Uterus (tissue), 2 donors: Measurements from ENCODE around the gene KCNQ4.

Experiments
- POLR2A ChIP-seq, 2 donors: fragments of 450-650 bp; IDR thresholded peaks; one replicate each; pipeline ENCODE4 v1.6.1; 2016; ENCODE audit warnings: antibody characterized with exemption in 2 of 2, mild to moderate bottlenecking in 1 of 2, moderate library complexity in 1 of 2
- TF ChIP-seq, protein P1 (sequence below), 4 experiments: fragments of 200-600 bp in 2 of 4; fragments of 450-650 bp in 2 of 4; sonication (generic) in 2 of 4; IDR thresholded peaks; one replicate each; pipeline ENCODE4 v1.5.1; 2016 to 2019; ENCODE audit warnings: antibody characterized with exemption in 4 of 4, mild to moderate bottlenecking in 2 of 4, moderate library complexity in 1 of 4

DNA sequence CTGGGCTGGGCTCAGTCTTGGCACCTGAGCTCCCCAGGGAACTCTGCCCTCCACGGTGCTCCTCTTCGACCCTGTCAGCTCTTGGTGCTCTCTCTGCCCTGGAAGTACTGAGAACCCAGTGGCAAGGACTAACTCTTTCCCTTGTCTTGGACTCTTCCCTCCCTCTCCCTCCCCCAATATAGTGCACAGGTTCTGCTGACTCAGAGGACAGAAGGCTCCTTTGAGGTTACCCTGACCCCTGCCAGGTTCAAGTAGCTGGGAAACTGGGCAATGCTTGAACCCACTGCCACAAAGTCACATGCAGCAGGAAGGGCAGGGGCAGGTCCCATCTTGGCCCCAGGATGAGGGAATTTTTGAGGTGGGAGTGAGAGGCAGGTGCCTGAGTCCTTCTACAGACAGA lies 20.3 kb downstream of the KCNQ4 start:
- TF ChIP-seq, protein P1, sequence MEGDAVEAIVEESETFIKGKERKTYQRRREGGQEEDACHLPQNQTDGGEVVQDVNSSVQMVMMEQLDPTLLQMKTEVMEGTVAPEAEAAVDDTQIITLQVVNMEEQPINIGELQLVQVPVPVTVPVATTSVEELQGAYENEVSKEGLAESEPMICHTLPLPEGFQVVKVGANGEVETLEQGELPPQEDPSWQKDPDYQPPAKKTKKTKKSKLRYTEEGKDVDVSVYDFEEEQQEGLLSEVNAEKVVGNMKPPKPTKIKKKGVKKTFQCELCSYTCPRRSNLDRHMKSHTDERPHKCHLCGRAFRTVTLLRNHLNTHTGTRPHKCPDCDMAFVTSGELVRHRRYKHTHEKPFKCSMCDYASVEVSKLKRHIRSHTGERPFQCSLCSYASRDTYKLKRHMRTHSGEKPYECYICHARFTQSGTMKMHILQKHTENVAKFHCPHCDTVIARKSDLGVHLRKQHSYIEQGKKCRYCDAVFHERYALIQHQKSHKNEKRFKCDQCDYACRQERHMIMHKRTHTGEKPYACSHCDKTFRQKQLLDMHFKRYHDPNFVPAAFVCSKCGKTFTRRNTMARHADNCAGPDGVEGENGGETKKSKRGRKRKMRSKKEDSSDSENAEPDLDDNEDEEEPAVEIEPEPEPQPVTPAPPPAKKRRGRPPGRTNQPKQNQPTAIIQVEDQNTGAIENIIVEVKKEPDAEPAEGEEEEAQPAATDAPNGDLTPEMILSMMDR (IDR thresholded peaks at IDR 0.05) = no peak
- TF ChIP-seq POLR2A (IDR thresholded peaks at IDR 0.05) = no peak
